T-helper 1 cell treated with Interleukin-12 subunit alpha and Interleukin-12 subunit beta and Interleukin-4 antibody, amounts not matched to agents 30 ng/mL and 1 ng/mL, for 36 hours (primary cell): Measurements from ENCODE around the gene TVP23B. TPM values are rescaled to one million over a fixed set of nuclear protein-coding genes. Genes with fewer than 3 reads are reported as not detected.
"Not testable (repeated sequence)": the region's sequence is repeated elsewhere in the genome, so short reads cannot be mapped to it uniquely, and the experiment has no call there.

Experiments
- intact Hi-C: fragments of 100-400 bp; cut with micrococcal nuclease; formaldehyde crosslinking; loops from one replicate; pipeline ENCODE4 v1.15.1; 2024
- total RNA-seq: library from RNA; stranded (reverse); gene quantifications from 2 replicates; pipeline ENCODE4 v1.2.3, GENCODE V29; 2022

Gene TVP23B
- total RNA-seq: 30.7 and 37.9 TPM in 2 replicates

DNA sequence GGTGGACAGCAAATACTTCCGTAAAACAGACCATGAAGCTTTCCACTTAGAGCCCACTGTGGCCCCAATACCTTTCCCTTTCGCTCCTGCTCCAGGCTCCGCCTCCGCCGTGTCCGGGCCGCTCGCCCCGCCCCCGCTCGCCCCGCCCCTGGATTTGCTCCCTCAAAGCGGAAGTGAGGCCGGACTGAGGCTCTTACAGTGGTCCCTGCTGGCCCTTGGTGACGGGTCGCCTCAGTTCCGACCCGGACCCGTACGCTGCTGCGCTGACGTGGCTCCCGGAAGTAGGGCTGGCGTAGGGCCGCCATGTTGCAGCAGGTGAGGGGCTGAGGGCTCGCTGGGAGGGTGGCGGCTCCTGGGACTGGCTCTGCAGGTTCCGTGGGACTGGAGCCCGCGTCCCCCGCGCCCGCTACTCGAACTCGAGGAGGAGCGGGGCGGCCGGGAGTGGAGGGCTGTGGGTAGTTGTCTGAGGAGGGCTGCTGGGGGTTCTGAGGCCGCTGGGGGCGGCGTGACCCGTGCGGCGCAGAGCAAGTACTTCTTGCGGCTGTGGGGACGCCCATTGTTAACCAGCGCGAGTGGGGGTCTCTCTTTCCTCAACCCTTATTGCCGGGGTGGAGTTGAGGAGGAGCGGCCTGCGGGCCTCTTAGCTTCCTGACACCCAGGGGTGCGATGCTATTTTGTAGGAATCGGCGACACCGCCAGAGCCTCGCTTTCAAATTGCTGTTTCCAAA lies at the start of gene TVP23B:
Gene TVP23B, plus strand, starts transcription at position 193 of the 728 bp plus-strand sequence. Its CDS starts 111 bp downstream, at position 304.
- intact Hi-C loops: loop anchor here (1.0 to 10.0 kb wide), 3 partner anchors 77 to 599 kb away; partner anchors contain the start of genes ALKBH5 and PRPSAP2

DNA sequence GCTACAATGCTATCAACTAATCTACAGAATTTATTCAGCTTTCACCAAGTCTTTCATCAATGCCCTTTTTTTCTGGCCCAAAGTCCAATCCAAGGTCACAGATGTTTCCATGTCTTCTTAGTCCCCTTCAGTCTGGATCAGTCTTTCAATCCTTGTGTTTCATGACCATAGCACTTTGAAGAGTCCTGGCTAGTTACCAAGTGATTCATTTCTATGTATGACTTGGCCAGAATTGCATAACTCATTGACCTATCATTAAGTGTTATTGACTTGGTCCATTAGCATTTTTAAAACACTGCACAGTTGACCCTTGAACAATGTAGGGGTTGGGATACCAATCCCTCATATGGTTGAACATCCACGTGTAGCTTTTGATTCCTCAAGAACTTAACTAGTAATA lies 48.5 kb upstream of the TVP23B start:
- intact Hi-C loops: not testable (repeated sequence)

DNA sequence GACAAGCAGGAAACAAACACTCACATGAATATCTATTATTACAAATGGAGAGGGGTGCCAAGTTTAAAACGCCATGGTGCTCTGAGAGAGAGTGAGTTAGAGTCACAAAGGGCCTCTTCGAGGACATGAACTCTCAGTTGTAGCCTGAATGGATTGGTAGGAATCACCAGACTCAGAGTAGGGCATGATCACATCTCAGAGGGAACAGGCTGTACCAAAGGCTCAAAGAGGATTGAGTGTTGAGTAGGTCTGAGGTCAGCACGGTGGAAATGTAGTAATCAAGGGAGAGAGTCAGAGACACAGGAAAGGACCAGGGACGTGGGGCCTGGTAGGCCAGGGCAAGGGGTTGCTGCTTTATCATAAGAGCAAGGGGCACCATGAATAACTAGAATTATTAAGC lies 47.6 kb upstream of the TVP23B start:
- intact Hi-C loops: not testable (repeated sequence)

DNA sequence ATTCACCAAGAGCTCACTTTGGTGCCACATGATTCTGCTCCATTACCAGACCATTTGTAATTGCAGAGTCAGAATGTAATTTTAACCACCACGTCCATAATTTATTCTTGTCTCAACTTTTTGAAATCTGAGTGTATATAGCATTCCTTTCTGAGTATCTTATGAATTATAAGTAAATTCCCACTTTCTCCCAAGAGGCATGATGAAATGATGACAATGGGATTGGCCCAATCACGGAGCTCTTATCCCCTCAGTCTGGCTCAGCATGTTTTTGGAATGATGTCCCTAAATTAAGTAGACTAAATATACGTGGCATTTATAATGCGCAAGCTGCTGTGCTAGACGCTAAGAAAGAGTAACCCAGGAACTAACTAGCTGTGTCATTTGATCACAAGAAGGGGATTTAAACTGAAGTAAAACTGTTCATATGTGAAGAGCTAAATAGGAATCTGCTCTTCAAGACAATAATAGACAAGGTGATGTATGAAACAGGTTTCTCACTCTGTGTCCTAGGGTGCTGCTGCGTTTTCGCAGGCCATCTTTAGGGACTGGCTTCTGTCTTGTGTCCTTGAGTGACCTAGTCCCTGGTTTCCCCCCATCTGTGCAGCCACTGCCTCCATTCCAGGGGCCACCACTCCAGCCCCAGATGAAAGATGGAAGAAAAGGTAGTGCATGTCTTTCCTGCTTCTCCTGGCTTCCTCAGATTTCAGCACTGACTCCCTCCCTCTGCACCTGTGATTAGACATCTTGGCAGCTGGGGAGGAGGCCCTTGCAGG lies 41.2 kb upstream of the TVP23B start:
- intact Hi-C loops: not testable (repeated sequence)

DNA sequence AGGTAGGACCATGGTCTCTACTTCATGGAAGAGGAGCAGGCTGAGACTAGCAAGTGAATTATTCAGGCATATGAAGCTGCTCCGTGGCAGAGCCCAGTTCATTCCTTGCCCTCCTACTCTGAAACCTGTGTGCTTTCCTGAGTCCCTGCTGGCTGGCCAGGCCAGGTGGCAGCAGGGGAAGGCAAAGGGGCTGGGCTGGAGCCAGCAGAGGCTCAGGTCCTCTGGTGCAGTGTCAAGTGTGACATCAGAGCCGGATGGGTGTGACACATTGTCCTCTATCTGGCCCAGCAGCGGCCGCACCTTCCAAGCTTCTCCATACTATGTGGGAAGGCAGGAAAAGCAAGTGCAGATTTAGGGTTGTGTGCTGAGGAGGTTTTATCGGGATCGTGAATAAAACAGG lies 39.8 kb upstream of the TVP23B start:
- intact Hi-C loops: not testable (repeated sequence)

DNA sequence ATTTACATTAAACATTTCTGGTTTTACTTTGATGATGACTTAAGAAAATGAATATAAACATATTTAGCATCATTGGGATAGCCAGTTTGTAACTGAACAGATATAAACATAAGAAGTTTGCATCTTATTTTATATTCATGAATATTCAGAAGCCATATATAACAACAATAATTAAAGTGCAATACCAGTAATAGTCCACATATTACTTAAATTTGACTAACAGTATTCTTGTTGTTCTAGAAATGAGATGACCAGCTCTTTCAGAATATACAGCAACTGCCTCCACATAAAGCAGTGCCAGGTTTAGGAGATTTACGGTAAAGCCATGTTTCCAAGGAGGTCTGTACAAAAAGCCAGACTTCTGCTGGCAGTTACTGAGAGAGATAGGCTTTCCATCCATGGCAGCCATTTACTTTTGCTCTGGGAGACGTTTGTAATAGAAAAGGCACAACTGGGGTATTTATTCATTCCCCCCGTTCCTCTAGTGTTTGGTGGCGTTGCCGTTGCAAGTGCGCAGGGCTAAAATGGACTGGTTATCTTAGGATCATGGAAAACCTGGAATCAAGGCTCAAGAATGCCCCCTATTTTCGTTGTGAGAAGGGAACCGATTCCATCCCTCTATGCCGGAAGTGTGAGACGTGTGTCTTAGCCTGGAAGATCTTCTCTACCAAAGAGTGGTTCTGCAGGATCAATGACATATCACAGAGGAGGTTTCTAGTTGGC lies 37.1 kb upstream of the TVP23B start, which contains the start of gene FBXW10:
Gene FBXW10, plus strand, starts transcription at position 356 of the 723 bp plus-strand sequence. Its CDS starts 191 bp downstream, at position 547.
- intact Hi-C loops: not testable (repeated sequence)

DNA sequence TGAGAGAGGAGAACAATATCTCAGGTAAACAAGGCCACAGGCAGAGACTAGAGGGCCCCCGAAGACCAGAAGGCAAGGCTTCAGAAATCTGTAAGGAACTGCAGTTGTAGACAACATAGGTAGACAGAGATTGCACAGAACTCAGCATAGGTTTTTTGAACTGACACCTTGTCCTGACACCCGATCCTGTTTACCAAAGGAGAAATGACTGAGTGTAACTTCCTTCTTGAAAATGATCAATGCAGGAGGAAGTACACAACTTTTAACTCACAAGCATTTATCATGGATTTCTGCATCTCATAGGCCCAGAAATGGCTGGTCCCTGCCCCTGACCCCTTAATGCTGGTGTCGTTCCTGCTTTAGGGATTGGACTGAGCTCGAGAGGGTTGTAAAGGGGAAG lies 36.3 kb upstream of the TVP23B start:
- intact Hi-C loops: not testable (repeated sequence)

DNA sequence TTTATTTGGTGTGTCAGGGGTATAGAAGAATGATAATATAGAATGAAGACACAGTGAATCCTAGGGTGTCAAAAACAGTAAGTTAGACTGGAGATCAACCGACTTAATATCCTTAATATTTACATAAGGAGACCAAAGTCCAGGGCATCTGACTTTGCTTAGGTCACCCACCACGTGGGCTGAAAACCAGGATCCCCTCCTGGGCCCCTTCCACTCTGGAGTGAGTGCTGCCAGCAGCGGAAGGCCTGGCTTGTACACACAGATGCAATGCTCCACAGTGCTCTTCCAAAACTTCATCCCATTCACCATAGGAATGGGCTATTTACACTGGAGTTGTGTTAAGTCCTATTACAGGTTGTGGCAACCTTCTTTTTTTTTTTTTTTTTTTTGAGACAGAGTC lies 34.4 kb upstream of the TVP23B start:
- intact Hi-C loops: not testable (repeated sequence)

DNA sequence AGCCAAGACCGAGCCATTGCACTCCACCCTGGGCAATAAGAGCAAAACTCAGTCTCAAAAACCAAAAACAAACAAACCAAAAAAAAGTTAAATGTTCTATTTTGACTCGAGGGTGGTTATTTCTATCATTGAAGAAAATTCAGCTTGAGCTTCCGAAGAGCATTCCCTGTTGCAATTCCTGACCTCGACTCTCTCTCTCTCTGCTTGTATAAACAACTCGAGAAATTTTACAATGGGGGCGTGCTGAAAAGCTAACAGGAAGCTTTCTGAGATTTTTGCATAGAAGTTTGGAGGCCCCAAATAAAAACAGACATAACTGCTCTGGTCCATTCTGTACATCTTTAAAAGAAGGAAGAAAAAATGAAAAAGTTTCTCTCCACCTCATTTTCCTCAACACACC lies 33.5 kb upstream of the TVP23B start:
- intact Hi-C loops: not testable (repeated sequence)

DNA sequence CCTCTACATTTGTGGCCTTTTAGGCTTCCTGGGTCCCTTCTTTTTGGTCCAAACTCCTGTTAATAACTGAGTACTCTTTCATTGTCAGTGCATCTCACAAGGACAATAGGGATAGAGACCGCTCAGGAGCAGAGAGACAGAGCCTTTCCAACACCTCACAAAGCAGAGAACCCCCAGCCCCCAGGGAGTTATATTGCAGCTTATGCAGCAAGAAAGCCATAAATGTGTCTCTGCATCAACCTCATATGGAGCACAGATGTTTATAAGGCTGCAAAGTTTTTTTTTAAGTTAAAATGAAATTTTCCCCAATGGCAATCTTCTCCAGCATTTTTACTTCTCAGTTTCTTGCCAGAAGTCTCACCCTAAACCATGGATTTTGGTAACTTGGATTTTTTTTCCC lies 30.7 kb upstream of the TVP23B start:
- intact Hi-C loops: not testable (repeated sequence)

DNA sequence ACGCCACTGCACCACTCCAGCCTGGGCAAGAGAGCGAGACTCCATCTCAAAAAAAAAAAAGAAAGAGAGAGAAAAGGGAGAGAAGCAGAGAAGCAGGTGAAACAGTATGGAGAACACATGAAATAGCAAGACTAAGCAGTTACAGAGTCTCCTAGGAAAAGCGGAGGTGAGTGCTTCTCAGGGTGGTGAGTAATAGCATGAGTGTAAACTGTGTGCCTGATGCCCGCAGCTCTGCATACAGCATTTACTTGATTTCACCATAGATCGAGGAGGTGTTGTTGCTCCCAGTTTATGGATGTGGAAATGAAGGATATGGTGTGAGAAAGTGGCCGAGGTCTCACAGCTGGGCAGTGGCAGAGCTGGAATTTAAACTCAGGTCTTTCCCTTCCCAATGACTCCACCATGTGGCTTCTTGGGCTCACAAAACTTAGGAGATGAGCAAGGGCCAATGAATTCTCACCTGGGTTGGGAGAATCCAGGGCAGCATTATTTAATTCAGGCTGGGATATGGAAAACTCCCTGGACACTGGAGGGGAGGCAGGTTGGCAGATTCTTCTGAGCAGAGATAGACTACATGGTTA lies 27.1 kb upstream of the TVP23B start:
- intact Hi-C loops: not testable (repeated sequence)

DNA sequence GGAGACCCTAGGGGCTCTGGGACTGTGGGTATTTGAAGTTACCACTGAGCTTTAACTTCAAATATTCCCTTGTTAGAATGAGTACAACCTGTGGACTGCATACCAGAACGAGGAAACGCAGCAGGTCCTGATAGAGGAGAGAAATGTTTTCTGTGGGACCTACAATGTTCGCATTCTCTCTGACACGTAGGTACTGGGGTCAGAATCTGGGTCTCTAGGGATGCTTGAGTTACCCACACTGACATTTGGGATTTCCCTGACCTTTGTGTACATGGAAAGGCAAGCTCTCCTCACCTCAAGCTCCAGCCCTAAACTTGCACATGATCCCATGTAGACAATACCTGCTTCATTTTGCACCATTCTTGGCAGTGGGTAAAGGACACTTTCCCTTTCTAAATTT lies 25.0 kb upstream of the TVP23B start:
- intact Hi-C loops: not testable (repeated sequence)

DNA sequence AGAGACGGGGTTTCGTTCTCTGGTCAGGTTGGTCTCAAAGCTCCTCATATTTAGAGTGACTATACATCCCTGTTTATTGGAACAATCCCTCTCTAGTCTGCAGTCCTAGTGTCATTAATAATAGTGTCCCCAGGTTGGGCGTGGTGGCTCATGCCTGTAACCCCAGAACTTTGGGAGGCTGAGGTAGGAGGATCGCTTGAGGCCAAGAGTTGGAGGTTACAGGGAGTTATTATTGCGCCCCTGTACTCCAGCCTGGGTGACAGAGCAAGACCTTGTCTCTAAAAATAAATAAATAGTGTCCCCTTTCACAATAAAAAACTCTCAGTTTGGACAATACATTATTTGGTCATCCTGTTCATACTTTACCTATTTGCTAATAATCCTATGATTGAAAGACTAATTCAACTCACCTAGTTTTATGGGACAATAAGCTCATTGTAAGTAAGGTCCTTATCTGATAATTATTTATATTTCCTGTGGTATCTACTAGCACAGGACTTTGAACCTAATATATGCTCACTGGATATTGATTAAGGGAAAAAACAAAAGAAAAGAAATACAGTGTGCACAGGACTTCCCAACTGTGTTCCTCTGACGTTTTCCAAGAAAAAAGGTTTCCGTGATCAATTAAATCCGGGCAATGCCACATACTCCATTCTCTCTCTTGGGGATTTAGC lies 23.5 kb upstream of the TVP23B start:
- intact Hi-C loops: not testable (repeated sequence)

DNA sequence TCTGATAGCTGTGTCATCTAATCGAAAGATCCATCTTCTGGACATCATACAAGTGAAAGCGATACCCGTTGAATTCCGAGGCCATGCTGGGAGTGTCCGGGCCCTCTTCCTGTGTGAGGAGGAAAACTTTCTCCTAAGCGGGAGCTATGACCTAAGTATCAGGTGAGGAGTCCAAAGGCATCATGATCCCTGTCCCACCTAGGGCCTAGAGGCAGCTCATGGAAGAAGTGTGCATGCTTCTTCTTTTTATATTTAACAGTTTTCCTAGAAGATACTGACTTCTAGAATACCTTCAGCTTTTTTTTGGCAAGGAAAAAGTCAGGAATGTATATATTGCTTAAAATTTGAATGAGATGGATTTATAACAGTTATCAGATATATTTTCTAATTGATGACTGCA lies 22.6 kb upstream of the TVP23B start:
- intact Hi-C loops: not testable (repeated sequence)

DNA sequence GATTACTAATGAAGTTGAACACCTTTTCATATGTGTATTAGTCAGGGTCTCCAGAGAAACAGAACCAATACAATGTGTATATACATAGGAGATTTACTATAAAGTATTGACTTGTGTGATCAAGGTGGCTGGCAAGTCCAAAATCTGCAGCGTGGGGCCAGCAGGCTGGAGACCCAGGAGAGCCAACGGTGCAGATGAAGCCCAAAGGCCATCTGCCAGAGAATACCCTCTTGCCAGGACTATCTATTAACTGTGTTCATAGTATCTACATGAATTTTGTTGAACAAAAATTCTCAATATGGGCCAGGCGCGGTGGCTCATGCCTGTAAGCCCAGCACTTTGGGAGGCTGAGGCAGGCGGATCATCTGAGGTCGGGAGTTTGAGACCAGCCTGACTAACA lies 20.8 kb upstream of the TVP23B start:
- intact Hi-C loops: not testable (repeated sequence)

DNA sequence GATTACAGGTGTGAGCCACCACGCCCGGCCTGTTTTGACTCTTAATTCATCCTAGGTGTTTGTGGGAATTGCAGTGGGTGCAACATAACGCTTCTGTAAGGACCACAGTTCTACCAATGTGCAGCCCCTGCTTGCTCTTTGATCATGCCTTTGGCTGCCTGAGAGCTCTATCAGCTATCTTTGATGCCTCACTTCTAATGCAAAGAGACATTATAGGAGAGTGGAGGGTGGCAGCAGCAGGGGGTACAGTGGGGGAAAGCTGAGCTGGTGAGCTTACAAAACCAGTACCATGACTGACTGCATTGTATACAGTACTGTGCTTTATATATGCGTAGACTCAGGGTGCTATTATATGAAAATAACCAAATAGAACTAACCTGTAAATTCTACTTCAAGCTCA lies 10.4 kb upstream of the TVP23B start:
- intact Hi-C loops: not testable (repeated sequence)

DNA sequence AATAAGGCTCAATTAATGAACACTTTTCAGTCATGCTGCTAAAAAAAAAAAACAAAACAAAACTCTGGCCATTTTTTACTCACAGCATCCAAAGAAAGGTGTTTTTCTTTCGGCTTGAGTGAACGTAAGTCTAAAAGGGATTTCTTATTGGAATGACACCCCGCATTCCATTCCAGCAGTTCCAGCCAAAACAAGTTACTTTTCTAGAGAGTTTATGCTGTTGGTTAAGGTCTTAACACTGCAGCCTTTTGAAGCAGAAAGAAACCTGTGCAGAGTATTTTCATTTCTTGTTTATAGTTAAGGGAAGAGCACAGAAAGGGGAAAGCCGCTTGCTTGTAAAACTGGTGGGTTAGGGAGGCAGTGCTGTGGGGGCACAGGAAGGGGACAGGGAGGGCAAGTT lies 9.9 kb upstream of the TVP23B start:
- intact Hi-C loops: not testable (repeated sequence)

DNA sequence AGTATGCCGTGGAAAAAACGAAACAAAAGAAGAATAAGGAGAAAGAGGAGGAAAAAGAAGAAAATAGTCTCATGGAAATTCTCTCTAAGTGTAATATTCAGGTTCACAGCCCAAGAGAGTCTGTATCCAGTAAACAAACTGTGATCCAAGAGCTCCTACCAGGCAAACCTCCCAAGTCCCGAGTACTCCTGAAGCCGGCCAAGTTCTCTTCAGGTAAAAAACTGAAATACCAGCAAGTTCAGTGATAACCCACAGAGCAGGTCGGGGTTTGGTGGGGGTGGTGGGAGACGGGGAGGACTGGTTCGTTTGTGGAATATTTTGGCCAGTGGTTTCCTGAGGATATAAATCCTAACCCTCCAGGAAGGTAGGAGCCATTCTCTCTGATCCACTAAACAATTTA lies 8.5 kb upstream of the TVP23B start:
- intact Hi-C loops: no loop called here

DNA sequence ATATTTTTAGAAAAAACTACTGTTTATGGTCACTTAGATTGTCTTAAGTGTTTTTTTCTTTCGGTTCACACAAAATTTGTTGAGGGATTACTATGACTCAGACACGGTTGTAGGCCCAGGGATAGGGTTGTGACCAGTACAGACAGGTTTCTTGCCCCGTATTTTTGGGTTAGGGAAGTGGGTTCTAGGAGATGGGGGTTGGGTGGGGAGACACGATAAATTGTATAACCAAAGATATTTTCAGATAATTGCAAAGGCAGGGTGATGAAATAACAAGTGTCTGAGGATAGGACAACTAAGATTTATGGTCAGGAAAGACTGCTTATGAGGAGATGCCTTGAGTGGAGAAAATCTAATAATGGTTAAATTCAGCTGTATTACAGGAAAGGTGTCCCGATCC lies 822 bp downstream of the TVP23B start:
- intact Hi-C loops: loop anchor here (1.0 to 10.0 kb wide), 3 partner anchors 76 to 600 kb away; partner anchors contain the start of genes ALKBH5 and PRPSAP2

DNA sequence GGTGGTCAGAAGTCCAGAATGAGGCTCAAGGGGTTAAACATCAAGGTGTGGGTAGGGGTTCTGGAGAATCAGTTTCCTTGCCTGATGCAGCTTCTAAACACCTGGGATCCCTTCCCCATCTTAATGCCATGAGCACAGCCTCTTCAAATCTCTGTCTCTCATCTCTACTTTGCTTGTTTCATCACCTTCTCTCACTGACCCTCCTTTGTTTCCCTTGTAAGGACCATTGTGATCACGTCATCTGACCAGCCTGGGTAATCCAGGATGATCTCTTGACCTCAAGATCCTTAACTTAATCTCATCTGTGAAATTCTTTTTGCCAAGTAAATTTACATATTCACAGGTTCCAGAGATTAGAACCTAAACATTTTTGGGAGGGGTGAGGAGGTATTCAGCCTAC lies 5.0 kb downstream of the TVP23B start:
- intact Hi-C loops: loop anchor here (10.0 kb wide), 1 partner anchor 161 kb away; no protein-coding TSS in a partner anchor

DNA sequence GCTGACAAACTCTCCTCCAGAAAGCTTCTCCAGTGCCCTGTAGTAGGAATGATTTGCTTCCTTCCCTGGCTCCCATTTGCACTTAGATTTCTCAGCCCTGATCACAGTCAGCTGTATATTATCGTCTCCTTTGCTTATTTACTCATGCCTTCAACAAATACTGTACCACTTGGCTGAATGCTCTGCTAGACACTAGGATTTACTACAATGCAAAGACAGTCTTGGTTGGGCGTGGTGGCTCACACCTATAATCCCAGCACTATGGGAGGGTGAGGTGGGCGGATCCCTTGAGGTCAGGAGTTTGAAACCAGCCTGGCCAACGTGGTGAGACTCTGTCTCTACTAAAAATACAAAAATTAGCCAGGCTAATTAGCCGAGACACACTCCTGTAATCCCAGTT lies 5.9 kb downstream of the TVP23B start:
- intact Hi-C loops: loop anchor here (10.0 kb wide), 1 partner anchor 162 kb away; no protein-coding TSS in a partner anchor
